DMS79 (cell line): ENCODE data around the gene RPL37A.

Source experiments
- DNase-seq: peaks from one replicate; lab custom pipeline; 2025; lab: John Stamatoyannopoulos, UW

RPL37A gene

DNA sequence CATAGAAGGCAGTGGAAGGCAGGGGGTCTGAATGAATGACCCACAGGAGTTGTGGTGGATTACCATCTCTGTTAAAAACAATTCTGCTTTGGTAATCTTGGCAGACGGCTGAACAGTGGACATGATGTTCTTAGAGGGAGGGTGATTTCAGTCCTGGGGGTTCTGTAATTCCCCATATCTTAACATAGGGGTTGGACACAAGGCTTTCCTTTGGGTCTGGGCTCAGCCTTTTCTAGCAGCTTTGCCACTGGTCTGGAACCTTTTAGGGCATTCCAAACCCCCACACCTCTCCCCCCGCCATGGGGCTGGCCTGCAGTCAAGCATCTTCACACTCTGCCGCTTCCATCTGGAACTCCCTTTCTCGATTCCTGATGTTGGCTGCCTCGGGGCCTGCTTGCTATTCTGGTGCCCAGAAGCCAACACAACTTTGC is 50.3 kb downstream of the RPL37A start:
- no peak for DNase-seq

- no peak for DNase-seq
Measured at GRCh38 chr2:216549926-216550690, 51.5 kb downstream of the RPL37A start.

- peak; percentile 39 for DNase-seq
Measured at GRCh38 chr2:216551234-216552068, 52.8 kb downstream of the RPL37A start.

GRCh38 chr2:216553093-216553478 is 54.4 kb downstream of the RPL37A start:
- DNase-seq: no peak
